CD4-positive, alpha-beta T cell (primary cell): ENCODE measurements around the gene CDH4. TPM values are rescaled to one million over a fixed set of nuclear protein-coding genes. Genes with fewer than 3 reads are reported as not detected.

ENCODE experiments used
- ATAC-seq: fragments of 200-7000 bp; cut with Tn5 transposase; one replicate; pipeline ENCODE4 v1.10.0; 2022; ENCODE audit warnings: mild to moderate bottlenecking; ENCODE audit not compliant: poor library complexity
- CTCF ChIA-PET: fragments of 350-600 bp; sonication (Branson Sonifier 250); formaldehyde crosslinking; loops from one replicate; lab custom pipeline; 2021; ENCODE audit warnings: antibody characterized with exemption, inconsistent platforms; lab: Charles Lee
- POLR2A ChIA-PET: fragments of 350-600 bp; sonication (Branson Sonifier 250); formaldehyde crosslinking; loops from one replicate; lab custom pipeline; 2021; ENCODE audit warnings: antibody characterized with exemption, inconsistent platforms; lab: Charles Lee
- DNase-seq, 14 experiments: peaks; one replicate each; pipeline ENCODE4 v3.0.0-alpha.2; 2013 to 2020; ENCODE audit warnings: mixed read lengths in 2 of 14
- H3K27ac ChIP-seq, 2 donors: one replicate each; pipeline versions ENCODE4 v1.5.1 to v1.7.0; 2013; ENCODE audit warnings: low read length in 2 of 2, low read depth in 1 of 2, mild to moderate bottlenecking in 1 of 2
- H3K27me3 ChIP-seq, 2 experiments: 1 replicate in 1 of 2; 2 replicates in 1 of 2; pipeline versions ENCODE4 v1.6.1 to v1.7.0; 2013; ENCODE audit warnings: low read length in 2 of 2, control low read depth in 1 of 2, mild to moderate bottlenecking in 1 of 2, moderate library complexity in 1 of 2; ENCODE audit not compliant: insufficient read depth in 2 of 2, control insufficient read depth in 1 of 2
- H3K36me3 ChIP-seq: one replicate; pipeline ENCODE4 v1.6.1; 2013; ENCODE audit warnings: low read length, control low read depth; ENCODE audit not compliant: insufficient read depth
- H3K4me1 ChIP-seq: one replicate; pipeline ENCODE4 v1.6.1; 2013; ENCODE audit warnings: low read length, control low read depth; ENCODE audit not compliant: insufficient read depth
- H3K4me3 ChIP-seq: one replicate; pipeline ENCODE4 v1.5.1; 2013; ENCODE audit warnings: mild to moderate bottlenecking, low read length, moderate library complexity
- H3K9me3 ChIP-seq, 2 experiments: 1 replicate in 1 of 2; 2 replicates in 1 of 2; pipeline versions ENCODE4 v1.6.1 to v1.7.0; 2013; ENCODE audit warnings: low read length in 2 of 2, mild to moderate bottlenecking in 2 of 2, control low read depth in 1 of 2, moderate library complexity in 1 of 2; ENCODE audit not compliant: control insufficient read depth in 1 of 2, insufficient read depth in 1 of 2
- H3K27ac Mint-ChIP-seq: one replicate; pipeline ENCODE4 v1.8.0; 2020; ENCODE audit warnings: mixed read lengths
- H3K27me3 Mint-ChIP-seq: one replicate; pipeline ENCODE4 v1.8.0; 2021; ENCODE audit warnings: mixed read lengths
- H3K36me3 Mint-ChIP-seq: one replicate; pipeline ENCODE4 v1.8.0; 2021; ENCODE audit warnings: low read depth, mixed read lengths
- H3K4me1 Mint-ChIP-seq: one replicate; pipeline ENCODE4 v1.8.0; 2021; ENCODE audit warnings: low read depth, mixed read lengths
- H3K4me3 Mint-ChIP-seq: one replicate; pipeline ENCODE4 v1.8.0; 2020; ENCODE audit warnings: mild to moderate bottlenecking, mixed read lengths
- H3K9me3 Mint-ChIP-seq: one replicate; pipeline ENCODE4 v1.8.0; 2020; ENCODE audit warnings: mixed read lengths
- intact Hi-C, 2 experiments: fragments of 100-400 bp; cut with DNase I in 1 of 2; cut with micrococcal nuclease in 1 of 2; formaldehyde crosslinking; loops; one replicate each; pipeline versions ENCODE4 v1.15.1 to v1.9.0; 2023 to 2025; cut with DNase I, micrococcal nuclease
- total RNA-seq, 174 experiments: library from RNA in 2 of 174; stranded (reverse) in 2 of 174; gene quantifications; one replicate each; pipeline ENCODE4 v1.2.3 and lab custom pipeline; 2021 to 2026
- TF ChIP-seq, protein P1 (sequence below): fragments of 200-600 bp; IDR thresholded peaks from one replicate; pipeline ENCODE4 v1.8.0; 2022; ENCODE audit warnings: antibody characterized with exemption, mild to moderate bottlenecking

Gene CDH4
- total RNA-seq, 2 experiments from 2014 or later: 0.11 TPM

DNA sequence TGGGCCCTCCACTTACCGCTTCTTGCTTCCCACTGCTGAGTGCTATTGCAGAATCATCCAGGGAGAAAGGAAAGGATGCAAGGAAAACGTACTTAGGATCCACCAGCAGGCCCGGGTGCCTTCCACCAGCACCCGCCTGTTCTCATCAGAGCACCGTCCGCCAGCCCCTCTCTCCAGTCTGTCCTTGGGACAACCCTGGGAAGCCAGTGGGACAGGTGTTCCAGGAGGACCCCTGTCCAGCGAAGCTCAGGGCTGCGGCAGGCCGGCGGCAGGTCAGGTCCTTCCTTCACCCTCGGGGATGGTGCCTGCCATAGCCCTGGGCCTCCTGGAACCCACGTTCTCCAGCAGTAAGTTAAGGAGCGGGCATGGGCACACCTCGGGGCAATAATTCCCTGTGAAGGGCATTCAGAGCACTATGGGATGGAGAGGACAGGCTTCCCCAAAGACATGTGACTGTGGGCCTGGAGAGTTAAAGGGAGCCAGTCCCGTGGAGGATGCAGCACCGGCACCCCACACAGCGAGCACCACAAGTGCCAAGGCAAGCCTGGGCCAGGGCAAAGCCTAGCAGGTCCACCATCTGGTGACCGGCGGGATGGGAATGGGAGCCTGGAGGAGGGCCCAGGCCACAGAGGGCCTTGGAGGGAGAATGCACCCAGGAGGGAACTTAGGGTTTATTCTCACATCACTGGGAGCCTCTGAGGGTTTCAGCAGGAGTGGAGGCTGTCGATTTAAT lies 416.9 kb downstream of the CDH4 start:
- ATAC-seq (no peak), DNase-seq (no peak)
- peaks cover 0 to 17% of the 10 kb centered on the region in 2 experiments for H3K9me3 ChIP-seq
- ChIA-PET POLR2A (no interaction called here), CTCF (no interaction called here)
- H3K4me1 Mint-ChIP-seq: no peaks in the 10 kb centered on the region
- H3K27me3 ChIP-seq: no peaks in the 10 kb centered on the region
- H3K27me3 Mint-ChIP-seq: no peaks in the 10 kb centered on the region
- no peak overlapping the region for H3K27ac Mint-ChIP-seq
- no peaks in the 10 kb centered on the region for H3K36me3 ChIP-seq
- H3K4me1 ChIP-seq: no peaks in the 10 kb centered on the region
- TF ChIP-seq, protein P1, sequence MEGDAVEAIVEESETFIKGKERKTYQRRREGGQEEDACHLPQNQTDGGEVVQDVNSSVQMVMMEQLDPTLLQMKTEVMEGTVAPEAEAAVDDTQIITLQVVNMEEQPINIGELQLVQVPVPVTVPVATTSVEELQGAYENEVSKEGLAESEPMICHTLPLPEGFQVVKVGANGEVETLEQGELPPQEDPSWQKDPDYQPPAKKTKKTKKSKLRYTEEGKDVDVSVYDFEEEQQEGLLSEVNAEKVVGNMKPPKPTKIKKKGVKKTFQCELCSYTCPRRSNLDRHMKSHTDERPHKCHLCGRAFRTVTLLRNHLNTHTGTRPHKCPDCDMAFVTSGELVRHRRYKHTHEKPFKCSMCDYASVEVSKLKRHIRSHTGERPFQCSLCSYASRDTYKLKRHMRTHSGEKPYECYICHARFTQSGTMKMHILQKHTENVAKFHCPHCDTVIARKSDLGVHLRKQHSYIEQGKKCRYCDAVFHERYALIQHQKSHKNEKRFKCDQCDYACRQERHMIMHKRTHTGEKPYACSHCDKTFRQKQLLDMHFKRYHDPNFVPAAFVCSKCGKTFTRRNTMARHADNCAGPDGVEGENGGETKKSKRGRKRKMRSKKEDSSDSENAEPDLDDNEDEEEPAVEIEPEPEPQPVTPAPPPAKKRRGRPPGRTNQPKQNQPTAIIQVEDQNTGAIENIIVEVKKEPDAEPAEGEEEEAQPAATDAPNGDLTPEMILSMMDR: no peak
- H3K27ac ChIP-seq: no peak overlapping the region
- no peak overlapping the region for H3K4me3 Mint-ChIP-seq
- intact Hi-C loops: no loop called here
- no peaks in the 10 kb centered on the region for H3K9me3 Mint-ChIP-seq
- H3K4me3 ChIP-seq: no peak overlapping the region
- H3K36me3 Mint-ChIP-seq: no peaks in the 10 kb centered on the region

DNA sequence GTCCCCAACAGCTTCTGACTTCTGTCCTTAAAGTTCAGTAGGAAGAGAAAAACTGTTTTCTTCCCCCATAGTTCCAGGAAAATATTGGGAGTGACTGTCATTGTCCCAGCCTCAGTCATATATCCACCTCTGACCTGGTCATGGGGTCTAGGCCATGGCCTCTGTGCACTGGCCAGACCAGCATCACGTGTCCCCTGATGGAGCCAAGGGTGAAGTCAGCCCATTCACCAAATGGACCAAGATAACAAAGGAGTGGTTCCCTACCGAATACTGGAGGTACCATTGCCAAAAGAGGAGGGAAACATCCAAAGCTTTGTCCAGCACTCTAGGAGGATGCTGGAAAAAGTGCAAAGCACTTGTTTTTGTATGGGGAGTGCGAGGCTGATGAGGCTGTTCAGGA lies 418.2 kb downstream of the CDH4 start:
- no peaks in the 10 kb centered on the region for H3K4me1 Mint-ChIP-seq
- H3K9me3 Mint-ChIP-seq: no peaks in the 10 kb centered on the region
- Histone ChIP-seq H3K36me3 (no peaks in the 10 kb centered on the region), H3K4me1 (no peaks in the 10 kb centered on the region), H3K27me3 (no peaks in the 10 kb centered on the region), H3K27ac (no peak overlapping the region), H3K4me3 (no peak overlapping the region), H3K9me3 (peaks cover 0 to 17% of the 10 kb centered on the region in 2 experiments)
- no peaks in the 10 kb centered on the region for H3K36me3 Mint-ChIP-seq
- intact Hi-C loops: no loop called here
- TF ChIP-seq, protein P1: no peak
- no peak overlapping the region for H3K4me3 Mint-ChIP-seq
- DNase-seq: no peak
- ChIA-PET POLR2A (no interaction called here), CTCF (no interaction called here)
- ATAC-seq: no peak
- H3K27ac Mint-ChIP-seq: no peak overlapping the region
- peaks cover 4% of the 10 kb centered on the region for H3K27me3 Mint-ChIP-seq

DNA sequence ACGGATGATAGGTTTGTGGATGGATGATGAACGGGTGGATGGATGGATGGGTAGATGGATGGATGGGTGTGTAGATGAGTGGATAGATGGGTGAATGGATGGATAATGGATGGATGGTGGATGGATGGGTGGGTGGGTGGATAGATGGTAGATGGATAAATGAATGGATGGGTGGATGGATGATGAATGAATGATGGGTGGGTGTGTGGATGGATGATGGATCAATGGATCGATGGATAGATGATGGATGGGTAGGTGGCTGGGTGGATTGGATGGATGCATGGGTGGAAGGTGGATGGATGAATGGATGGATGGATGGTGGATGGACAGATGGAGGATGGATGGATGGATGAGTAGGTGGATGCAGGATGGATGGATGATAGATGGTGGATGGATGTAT lies 419.5 kb downstream of the CDH4 start:
- POLR2A ChIA-PET: no interaction called here
- peaks cover 0 to 14% of the 10 kb centered on the region in 2 experiments for H3K9me3 ChIP-seq
- Mint-ChIP-seq H3K27ac (no peak overlapping the region), H3K4me3 (no peak overlapping the region), H3K4me1 (no peaks in the 10 kb centered on the region), H3K27me3 (peaks cover 4% of the 10 kb centered on the region), H3K9me3 (no peaks in the 10 kb centered on the region), H3K36me3 (no peaks in the 10 kb centered on the region)
- no peaks in the 10 kb centered on the region for H3K27me3 ChIP-seq
- no peak overlapping the region for H3K4me3 ChIP-seq
- CTCF ChIA-PET: no interaction called here
- DNase-seq (no peak), ATAC-seq (no peak)
- no peaks in the 10 kb centered on the region for H3K36me3 ChIP-seq
- TF ChIP-seq, protein P1: no peak
- H3K27ac ChIP-seq: no peak overlapping the region
- intact Hi-C loops: no loop called here
- H3K4me1 ChIP-seq: no peaks in the 10 kb centered on the region
